Measurements from ENCODE around the gene HCFC1.

Gene HCFC1

GRCh38 chrX:154008521-154008920 is 36.9 kb upstream of the HCFC1 start:
- Histone ChIP-seq H3K23ac (ENCODE audit: low read length) (no peak overlapping the region), H2BK120ac (ENCODE audit: insufficient read depth, low read length, poor library complexity) (no peak overlapping the region), H2BK12ac (ENCODE audit: low read length) (no peak overlapping the region), H3K4me2 (ENCODE audit: low read length) (no peak overlapping the region), H3K4ac (ENCODE audit: low read depth, low read length) (no peak overlapping the region), H4K91ac (ENCODE audit: low read depth, low read length) (no peak overlapping the region), H3K9ac (ENCODE audit: low read length) (no peak overlapping the region), H3K4me1 (ENCODE audit: control insufficient read depth in 1 of 2, insufficient read depth in 2 of 2, low read length in 2 of 2) (peaks cover 8 to 14% of the 10 kb centered on the region in 2 experiments), H4K12ac (ENCODE audit: low read depth, low read length) (no peak overlapping the region), H3K36me3 (ENCODE audit: control insufficient read depth in 1 of 2, insufficient read depth in 2 of 2, low read length in 2 of 2) (peaks cover 14 to 22% of the 10 kb centered on the region in 2 experiments), H3K27ac (ENCODE audit: low read depth, low read length) (no peak overlapping the region), H2AK5ac (ENCODE audit: low read length) (no peak overlapping the region), H3K4me3 (ENCODE audit: low read depth, low read length) (no peak overlapping the region), H4K8ac (ENCODE audit: low read depth, low read length) (no peak overlapping the region), H3K14ac (ENCODE audit: low read length) (no peak overlapping the region), H3K79me2 (ENCODE audit: control insufficient read depth, insufficient read depth, low read length, poor library complexity) (no peaks in the 10 kb centered on the region), H3K79me1 (ENCODE audit: low read length) (peaks cover 2% of the 10 kb centered on the region), H3K27me3 (ENCODE audit: insufficient read depth, low read length) (no peaks in the 10 kb centered on the region), H2AFZ (ENCODE audit: insufficient read depth, low read length, poor library complexity) (no peak overlapping the region), H2BK5ac (ENCODE audit: low read depth, low read length, poor library complexity) (no peak overlapping the region), H3K18ac (ENCODE audit: low read length) (no peak overlapping the region), H3K9me3 (ENCODE audit: insufficient read depth, low read depth, low read length) (no peaks in the 10 kb centered on the region)
- WGBS (ENCODE audit: extremely low coverage, insufficient coverage, insufficient read length): no CpG with 5 or more reads among the region's 4 CpGs
- no peak for DNase-seq

DNA sequence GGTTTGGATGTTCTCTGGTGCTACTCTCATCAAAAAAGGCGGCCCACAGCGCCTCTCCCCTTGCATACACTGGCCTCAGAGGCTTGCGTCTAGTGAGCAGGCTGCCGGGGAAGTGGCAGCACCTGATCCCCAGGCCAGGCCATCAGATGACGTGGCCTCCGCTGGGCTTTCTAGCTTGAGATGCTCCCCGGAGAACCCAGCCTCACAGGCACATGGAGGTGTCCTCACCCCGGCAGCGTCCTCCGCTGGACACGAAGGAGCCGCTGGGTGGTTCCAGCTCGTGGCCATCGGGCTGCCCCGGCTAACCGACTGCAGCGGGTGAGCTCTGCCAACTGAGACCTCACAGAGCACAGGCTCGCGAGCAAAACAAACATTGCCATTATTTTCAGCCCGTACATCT is 35.3 kb upstream of the HCFC1 start:
- no peak overlapping the region for H2AFZ ChIP-seq (ENCODE audit: insufficient read depth, low read length, poor library complexity)
- no peak overlapping the region for H3K4me3 ChIP-seq (ENCODE audit: low read depth, low read length)
- H3K79me1 ChIP-seq (ENCODE audit: low read length): peaks cover 4% of the 10 kb centered on the region
- H4K12ac ChIP-seq (ENCODE audit: low read depth, low read length): no peak overlapping the region
- H3K9me3 ChIP-seq (ENCODE audit: insufficient read depth, low read depth, low read length): no peaks in the 10 kb centered on the region
- H3K4me1 ChIP-seq (ENCODE audit: control insufficient read depth in 1 of 2, insufficient read depth in 2 of 2, low read length in 2 of 2): peaks cover 4 to 5% of the 10 kb centered on the region in 2 experiments
- WGBS (ENCODE audit: extremely low coverage, insufficient coverage, insufficient read length): no CpG with 5 or more reads among the region's 20 CpGs
- no peak overlapping the region for H3K9ac ChIP-seq (ENCODE audit: low read length)
- H3K4me2 ChIP-seq (ENCODE audit: low read length): no peak overlapping the region
- H4K8ac ChIP-seq (ENCODE audit: low read depth, low read length): no peak overlapping the region
- no peak overlapping the region for H3K18ac ChIP-seq (ENCODE audit: low read length)
- H3K27me3 ChIP-seq (ENCODE audit: insufficient read depth, low read length): no peaks in the 10 kb centered on the region
- H2BK120ac ChIP-seq (ENCODE audit: insufficient read depth, low read length, poor library complexity): no peak overlapping the region
- peaks cover 11 to 16% of the 10 kb centered on the region in 2 experiments for H3K36me3 ChIP-seq (ENCODE audit: control insufficient read depth in 1 of 2, insufficient read depth in 2 of 2, low read length in 2 of 2)
- DNase-seq: no peak
- no peak overlapping the region for H3K4ac ChIP-seq (ENCODE audit: low read depth, low read length)
- H3K79me2 ChIP-seq (ENCODE audit: control insufficient read depth, insufficient read depth, low read length, poor library complexity): no peaks in the 10 kb centered on the region
- H2BK12ac ChIP-seq (ENCODE audit: low read length): no peak overlapping the region
- H3K27ac ChIP-seq (ENCODE audit: low read depth, low read length): no peak overlapping the region
- no peak overlapping the region for H3K23ac ChIP-seq (ENCODE audit: low read length)
- no peak overlapping the region for H4K91ac ChIP-seq (ENCODE audit: low read depth, low read length)
- no peak overlapping the region for H3K14ac ChIP-seq (ENCODE audit: low read length)
- no peak overlapping the region for H2AK5ac ChIP-seq (ENCODE audit: low read length)
- no peak overlapping the region for H2BK5ac ChIP-seq (ENCODE audit: low read depth, low read length, poor library complexity)

DNA sequence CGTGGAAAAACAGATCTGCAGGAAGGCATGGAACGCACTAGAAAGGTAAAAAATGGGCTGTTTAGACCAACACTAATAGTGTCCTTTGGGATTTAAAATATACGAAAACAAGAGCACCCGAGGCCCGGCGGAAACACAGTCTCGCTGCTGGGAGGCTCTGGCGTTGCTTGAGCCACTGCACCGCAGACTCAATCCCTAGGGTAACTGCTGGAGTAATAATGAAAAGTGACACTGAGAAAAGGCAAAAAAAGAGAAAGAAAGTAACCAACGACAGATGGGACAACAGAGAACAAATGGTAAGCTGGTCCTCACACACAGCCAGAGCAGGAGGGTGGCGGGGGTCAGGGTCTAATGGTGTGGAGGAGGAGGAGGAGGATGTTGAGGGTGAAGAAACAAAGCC is 32.7 kb upstream of the HCFC1 start:
- no peak overlapping the region for H3K18ac ChIP-seq (ENCODE audit: low read length)
- H3K4me2 ChIP-seq (ENCODE audit: low read length): no peak overlapping the region
- H2BK12ac ChIP-seq (ENCODE audit: low read length): no peak overlapping the region
- no peak overlapping the region for H2AFZ ChIP-seq (ENCODE audit: insufficient read depth, low read length, poor library complexity)
- H3K9me3 ChIP-seq (ENCODE audit: insufficient read depth, low read depth, low read length): no peaks in the 10 kb centered on the region
- H4K91ac ChIP-seq (ENCODE audit: low read depth, low read length): no peak overlapping the region
- no peak overlapping the region for H3K23ac ChIP-seq (ENCODE audit: low read length)
- H4K8ac ChIP-seq (ENCODE audit: low read depth, low read length): no peak overlapping the region
- H3K36me3 ChIP-seq (ENCODE audit: control insufficient read depth in 1 of 2, insufficient read depth in 2 of 2, low read length in 2 of 2): peaks cover 3 to 5% of the 10 kb centered on the region in 2 experiments
- DNase-seq: no peak
- H3K4me1 ChIP-seq (ENCODE audit: control insufficient read depth in 1 of 2, insufficient read depth in 2 of 2, low read length in 2 of 2): peaks cover 9 to 12% of the 10 kb centered on the region in 2 experiments
- H3K79me1 ChIP-seq (ENCODE audit: low read length): peaks cover 4% of the 10 kb centered on the region
- H3K4ac ChIP-seq (ENCODE audit: low read depth, low read length): no peak overlapping the region
- H2BK120ac ChIP-seq (ENCODE audit: insufficient read depth, low read length, poor library complexity): no peak overlapping the region
- no CpG with 5 or more reads among the region's 11 CpGs for WGBS (ENCODE audit: extremely low coverage, insufficient coverage, insufficient read length)
- no peak overlapping the region for H4K12ac ChIP-seq (ENCODE audit: low read depth, low read length)
- no peaks in the 10 kb centered on the region for H3K79me2 ChIP-seq (ENCODE audit: control insufficient read depth, insufficient read depth, low read length, poor library complexity)
- no peak overlapping the region for H3K14ac ChIP-seq (ENCODE audit: low read length)
- no peaks in the 10 kb centered on the region for H3K27me3 ChIP-seq (ENCODE audit: insufficient read depth, low read length)
- H2AK5ac ChIP-seq (ENCODE audit: low read length): no peak overlapping the region
- no peak overlapping the region for H2BK5ac ChIP-seq (ENCODE audit: low read depth, low read length, poor library complexity)
- H3K27ac ChIP-seq (ENCODE audit: low read depth, low read length): no peak overlapping the region
- H3K4me3 ChIP-seq (ENCODE audit: low read depth, low read length): no peak overlapping the region
- no peak overlapping the region for H3K9ac ChIP-seq (ENCODE audit: low read length)

DNA sequence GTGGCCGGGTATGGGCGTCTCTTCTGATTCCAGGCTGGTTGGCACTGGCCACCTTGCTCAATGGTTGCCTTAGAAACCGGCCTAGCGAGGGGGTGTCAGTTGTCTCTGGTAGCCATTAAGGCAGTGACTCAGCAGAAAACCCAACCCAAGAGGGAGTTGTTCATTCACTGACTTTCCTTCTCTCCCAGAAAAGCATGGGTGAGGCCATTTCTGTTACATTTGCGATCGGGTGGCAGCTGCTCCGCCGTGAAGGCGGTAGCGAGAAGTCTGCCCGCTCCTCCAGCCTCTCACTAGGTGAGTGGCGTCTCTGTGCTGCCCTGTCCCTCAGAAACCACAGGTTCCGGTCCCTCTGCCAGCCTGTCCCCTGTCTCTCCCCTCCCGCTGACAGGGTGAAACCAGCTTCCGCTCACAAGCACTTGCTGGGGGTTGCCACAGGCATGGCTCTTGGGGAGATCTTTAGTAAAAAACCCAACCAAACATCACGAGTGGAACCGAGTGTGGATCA is 30.6 kb upstream of the HCFC1 start:
- Histone ChIP-seq H2BK5ac (ENCODE audit: low read depth, low read length, poor library complexity) (peak overlapping the region; percentile 84), H3K18ac (ENCODE audit: low read length) (peak overlapping the region; percentile 41), H3K9me3 (ENCODE audit: insufficient read depth, low read depth, low read length) (no peaks in the 10 kb centered on the region), H3K27ac (ENCODE audit: low read depth, low read length) (peak overlapping the region; percentile 23), H4K8ac (ENCODE audit: low read depth, low read length) (peak overlapping the region; percentile 84), H3K4ac (ENCODE audit: low read depth, low read length) (no peak overlapping the region), H3K36me3 (ENCODE audit: control insufficient read depth in 1 of 2, insufficient read depth in 2 of 2, low read length in 2 of 2) (peaks cover 0 to under 1% of the 10 kb centered on the region in 2 experiments), H3K14ac (ENCODE audit: low read length) (peak overlapping the region; percentile 59), H3K4me3 (ENCODE audit: low read depth, low read length) (no peak overlapping the region), H2AFZ (ENCODE audit: insufficient read depth, low read length, poor library complexity) (peak overlapping the region; percentile 61), H4K91ac (ENCODE audit: low read depth, low read length) (peak overlapping the region; percentile 90), H4K12ac (ENCODE audit: low read depth, low read length) (peak overlapping the region; percentile 47), H3K4me1 (ENCODE audit: control insufficient read depth in 1 of 2, insufficient read depth in 2 of 2, low read length in 2 of 2) (peaks cover 11 to 12% of the 10 kb centered on the region in 2 experiments), H2BK12ac (ENCODE audit: low read length) (peak overlapping the region; percentile 55), H3K79me2 (ENCODE audit: control insufficient read depth, insufficient read depth, low read length, poor library complexity) (no peaks in the 10 kb centered on the region), H3K27me3 (ENCODE audit: insufficient read depth, low read length) (no peaks in the 10 kb centered on the region), H2BK120ac (ENCODE audit: insufficient read depth, low read length, poor library complexity) (peak overlapping the region; percentile 74), H3K9ac (ENCODE audit: low read length) (no peak overlapping the region), H3K79me1 (ENCODE audit: low read length) (peaks cover 4% of the 10 kb centered on the region), H2AK5ac (ENCODE audit: low read length) (peak overlapping the region; percentile 39), H3K23ac (ENCODE audit: low read length) (no peak overlapping the region), H3K4me2 (ENCODE audit: low read length) (no peak overlapping the region)
- DNase-seq: peak in 1 of 2 donors; percentile 8
- WGBS (ENCODE audit: extremely low coverage, insufficient coverage, insufficient read length): no CpG with 5 or more reads among the region's 17 CpGs
